Small intestine (tissue), 7 donors: Measurements from ENCODE around the gene UBE2U. TPM values are rescaled to one million over a fixed set of nuclear protein-coding genes. Genes with fewer than 3 reads are reported as not detected.

ENCODE experiments used
- DNase-seq, 2 donors: peaks; one replicate each; pipeline versions ENCODE4 v3.0.0 to v3.0.0-alpha.2; 2013
- FAIRE-seq: peaks from 2 replicates; lab custom pipeline; 2012; peaks lifted over from hg19 to GRCh38; lab: Jason Lieb, UNC
- H3K27ac ChIP-seq, 3 donors: one replicate each; pipeline ENCODE4 v1.5.1; 2013; ENCODE audit warnings: low read length in 2 of 3, mild to moderate bottlenecking in 2 of 3, control low read depth in 1 of 3, inconsistent platforms in 1 of 3, low read depth in 1 of 3, moderate library complexity in 1 of 3
- H3K27me3 ChIP-seq, 3 donors: one replicate each; pipeline ENCODE4 v1.6.1; 2013; ENCODE audit warnings: low read length in 3 of 3, inconsistent platforms in 1 of 3; ENCODE audit not compliant: control insufficient read depth in 3 of 3, insufficient read depth in 3 of 3
- H3K36me3 ChIP-seq, 3 donors: one replicate each; pipeline ENCODE4 v1.6.1; 2013; ENCODE audit warnings: low read length in 3 of 3, inconsistent platforms in 1 of 3, low read depth in 1 of 3, mild to moderate bottlenecking in 1 of 3, moderate library complexity in 1 of 3; ENCODE audit not compliant: control insufficient read depth in 3 of 3, insufficient read depth in 2 of 3
- H3K4me1 ChIP-seq, 3 donors: one replicate each; pipeline ENCODE4 v1.6.1; 2013; ENCODE audit warnings: low read length in 2 of 3, inconsistent platforms in 1 of 3, low read depth in 1 of 3, mild to moderate bottlenecking in 1 of 3, moderate library complexity in 1 of 3; ENCODE audit not compliant: control insufficient read depth in 3 of 3, insufficient read depth in 2 of 3
- H3K4me3 ChIP-seq, 3 donors: one replicate each; pipeline ENCODE4 v1.5.1; 2013; ENCODE audit warnings: low read length in 3 of 3, control low read depth in 1 of 3, inconsistent platforms in 1 of 3, low read depth in 1 of 3, mild to moderate bottlenecking in 1 of 3, moderate library complexity in 1 of 3
- H3K9me3 ChIP-seq, 2 donors: one replicate each; pipeline ENCODE4 v1.6.1; 2013; ENCODE audit warnings: low read depth in 1 of 2, low read length in 1 of 2; ENCODE audit not compliant: control insufficient read depth in 2 of 2, insufficient read depth in 1 of 2
- WGBS, 3 donors: extraction: QIAGEN DNeasy Blood & Tissue Kit; methylation state at CpG; one replicate each; pipeline ENCODE4 v1.1.7; 2013; 5-methylcytosine and 5-hydroxymethylcytosine counted together
- polyA plus RNA-seq, 4 donors: library from polyadenylated mRNA; stranded (reverse) in 3 of 4; unstranded in 1 of 4; fragments of 200-250 nt in 3 of 4; fragments of 120-200 nt in 1 of 4; gene quantifications; one replicate each; pipeline versions ENCODE4 v1.2.1 to v1.2.3, GENCODE V29; 2013
- donor health status: healthy with polysubstance abuse.
- donor health status: control.
- donor health status: control.
- donor health status: Bipolar disorder and iron deficiency.
- donor health status: healthy.

The UBE2U gene
- polyA plus RNA-seq, 4 donors = not detected

DNA sequence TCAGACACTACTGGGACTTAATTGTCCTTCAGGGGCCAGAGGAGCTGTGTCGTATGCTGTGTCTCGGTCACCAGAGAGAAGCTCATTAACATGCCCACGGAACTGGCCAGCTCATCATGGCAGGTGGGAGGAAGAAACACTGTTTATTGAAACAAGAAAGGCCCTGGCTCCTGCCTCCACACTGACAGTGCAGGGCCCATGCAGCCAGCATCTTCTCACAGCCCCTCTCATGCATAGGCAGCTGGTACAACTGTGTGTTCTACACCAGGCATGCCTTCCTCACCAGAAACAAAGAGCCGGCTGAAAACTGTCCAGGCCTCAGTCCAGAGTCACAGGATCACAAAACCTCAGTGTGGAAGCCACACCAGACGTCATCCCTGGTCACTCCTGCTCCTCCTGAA, 106.0 kb downstream of the UBE2U start:
- FAIRE-seq (no peak), DNase-seq (no peak)
- Histone ChIP-seq H3K9me3 (no peaks in the 10 kb centered on the region), H3K27ac (no peak overlapping the region), H3K27me3 (no peaks in the 10 kb centered on the region), H3K4me1 (no peaks in the 10 kb centered on the region), H3K36me3 (no peaks in the 10 kb centered on the region), H3K4me3 (no peak overlapping the region)
- WGBS, 3 donors = 82 to 88% (median 84%) methylated on average over 5 of the region's 5 CpGs

- Histone ChIP-seq H3K36me3 (no peaks in the 10 kb centered on the region), H3K27ac (no peak overlapping the region), H3K4me3 (no peak overlapping the region), H3K4me1 (no peaks in the 10 kb centered on the region), H3K9me3 (no peaks in the 10 kb centered on the region), H3K27me3 (no peaks in the 10 kb centered on the region)
- WGBS, 3 donors = 73 to 89% (median 75%) methylated on average over 1 of the region's 1 CpG
- DNase-seq (no peak), FAIRE-seq (no peak)
These were observed 107.3 kb downstream of the UBE2U start for GRCh38 chr1:64310760-64311159.

DNA sequence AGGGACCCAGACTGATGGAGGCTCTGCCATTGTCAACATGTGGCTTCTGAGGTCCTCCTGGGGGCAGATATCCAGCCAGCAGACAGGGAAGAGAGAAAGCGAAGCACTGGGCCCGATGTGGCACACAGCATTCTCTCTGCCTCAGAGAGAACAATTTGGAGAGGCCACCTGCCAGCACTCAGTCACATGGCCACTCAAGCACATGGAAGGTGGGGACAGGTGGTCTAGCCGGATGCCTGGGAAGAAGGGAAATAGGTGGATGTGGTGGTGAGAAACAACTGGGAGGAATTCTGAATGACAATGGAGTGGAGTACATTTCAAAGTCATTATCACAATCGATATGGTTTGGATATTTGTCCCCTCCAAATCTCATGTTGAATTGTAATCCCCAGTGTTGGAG, 109.0 kb downstream of the UBE2U start:
- no peaks in the 10 kb centered on the region for H3K36me3 ChIP-seq
- peaks cover 0 to 2% (median 0%) of the 10 kb centered on the region in 3 donors for H3K4me1 ChIP-seq
- H3K27ac ChIP-seq = no peak overlapping the region
- no peaks in the 10 kb centered on the region for H3K9me3 ChIP-seq
- H3K4me3 ChIP-seq = no peak overlapping the region
- 84 to 95% (median 92%) methylated on average over 4 of the region's 4 CpGs for WGBS, 3 donors
- no peak for DNase-seq
- H3K27me3 ChIP-seq = no peaks in the 10 kb centered on the region
- FAIRE-seq = no peak

DNA sequence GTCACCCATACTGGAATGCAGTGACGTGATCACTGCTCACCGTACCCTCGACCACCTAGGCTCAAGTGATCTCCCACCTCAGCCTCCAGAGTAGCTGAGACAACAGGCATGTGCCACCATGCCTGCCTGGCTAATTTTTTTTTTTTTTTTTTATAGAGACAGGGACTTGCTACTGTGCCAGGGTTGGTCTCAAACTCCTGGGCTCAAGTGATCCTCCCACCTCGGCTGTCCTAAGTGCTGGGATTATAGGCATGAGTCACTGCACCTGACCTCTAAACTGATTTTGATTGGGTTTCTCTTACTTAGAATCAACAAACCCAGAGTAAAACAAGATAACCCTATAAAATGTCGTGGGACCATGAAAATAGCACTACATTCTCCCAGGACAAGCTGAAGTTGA, 112.0 kb downstream of the UBE2U start:
- WGBS, 3 donors = 58 to 72% (median 60%) methylated on average over 5 of the region's 5 CpGs
- H3K4me1 ChIP-seq = peaks cover 0 to 3% (median 2%) of the 10 kb centered on the region in 3 donors
- H3K36me3 ChIP-seq = no peaks in the 10 kb centered on the region
- H3K27ac ChIP-seq = no peak overlapping the region
- FAIRE-seq (no peak), DNase-seq (peak; percentile 19 to 27)
- no peaks in the 10 kb centered on the region for H3K27me3 ChIP-seq
- H3K4me3 ChIP-seq = no peak overlapping the region
- no peaks in the 10 kb centered on the region for H3K9me3 ChIP-seq
